ENCODE measurements around the gene PLEKHS1.

Gene PLEKHS1

DNA sequence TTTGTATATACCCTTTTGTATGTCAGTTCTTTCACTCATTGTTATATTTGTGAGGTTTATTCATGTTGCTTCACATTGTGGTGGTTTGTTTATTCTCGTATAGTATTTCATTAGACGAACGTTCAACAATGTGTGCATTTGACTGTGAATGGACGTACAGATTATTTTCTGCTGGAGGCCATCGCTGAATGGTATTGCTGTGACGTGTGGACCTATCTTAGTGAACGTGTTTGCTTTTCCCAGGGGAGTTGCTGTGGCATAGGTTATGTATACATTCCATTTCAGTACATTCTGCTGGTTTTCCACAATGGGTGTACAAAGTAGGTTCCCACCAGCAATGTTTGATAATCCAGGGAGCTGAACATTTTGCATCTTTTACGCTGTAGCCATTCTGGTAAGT lies 31.1 kb upstream of the PLEKHS1 start:
- DNase-seq (ENCODE audit: low read depth, low spot score), result no peak
- TF ChIP-seq CTCF (IDR thresholded peaks at IDR 0.05; ENCODE audit: low read depth, low read length), result no peak
- in situ Hi-C loops (cut with HindIII; ENCODE audit: low sequenced_read_pairs), result no loop called here
- H3K4me3 ChIP-seq (ENCODE audit: low read depth, low read length), result no peak overlapping the region

DNA sequence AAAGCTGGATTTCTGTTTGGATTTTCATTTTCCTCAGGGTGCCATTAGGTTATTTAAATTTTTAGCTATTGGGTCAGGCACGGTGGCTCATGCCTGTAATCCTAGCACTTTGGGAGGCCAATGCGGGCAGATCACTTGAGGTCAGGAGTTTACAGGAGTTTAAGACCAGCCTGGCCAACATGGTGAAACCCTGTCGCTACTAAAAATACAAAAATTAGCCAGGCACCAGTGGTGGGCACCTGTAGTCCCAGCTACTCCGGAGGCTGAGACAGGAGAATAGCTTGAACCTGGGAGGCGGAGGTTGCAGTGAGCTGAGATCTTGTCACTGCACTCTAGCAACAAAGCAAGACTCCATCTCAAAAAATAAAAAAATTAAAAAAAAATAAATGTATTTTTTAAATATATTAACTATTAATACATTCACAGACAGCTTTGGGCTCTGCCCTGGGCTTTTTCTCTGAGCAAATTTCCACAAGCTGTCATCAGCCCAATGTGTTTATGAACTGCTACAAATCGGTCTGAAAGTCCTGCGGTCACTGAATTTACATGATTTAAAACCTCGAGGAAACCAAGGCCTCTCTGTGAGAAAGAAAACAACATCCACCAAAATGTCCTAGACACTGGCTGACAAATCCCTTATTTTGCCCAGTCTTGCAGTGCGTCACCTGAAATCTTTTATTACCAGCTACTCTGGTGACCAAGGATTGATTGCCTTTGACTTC lies 19.2 kb upstream of the PLEKHS1 start:
- in situ Hi-C loops (cut with HindIII; ENCODE audit: low sequenced_read_pairs), result no loop called here
- no peak overlapping the region for H3K4me3 ChIP-seq (ENCODE audit: low read depth, low read length)
- TF ChIP-seq CTCF (IDR thresholded peaks at IDR 0.05; ENCODE audit: low read depth, low read length), result no peak
- no peak for DNase-seq (ENCODE audit: low read depth, low spot score)

DNA sequence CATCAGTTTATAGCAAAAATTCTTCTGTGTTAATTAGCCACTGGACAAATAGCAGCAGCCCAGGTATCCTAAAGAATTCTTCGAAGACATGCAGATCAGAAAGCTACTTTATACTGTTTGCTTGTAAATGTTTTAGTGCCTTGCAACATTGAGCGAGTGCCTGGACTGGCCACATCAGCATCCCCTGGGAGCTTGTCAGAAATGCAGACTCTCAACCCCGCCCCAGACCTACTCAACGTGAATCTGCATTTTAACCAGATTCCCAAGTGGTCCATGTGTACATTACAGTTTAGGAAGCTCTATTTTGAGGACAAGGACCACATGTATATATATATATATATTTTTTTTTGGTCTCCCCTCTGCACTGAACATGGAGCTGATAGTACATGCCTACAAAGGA lies 18.5 kb upstream of the PLEKHS1 start:
- no peak for TF ChIP-seq CTCF (IDR thresholded peaks at IDR 0.05; ENCODE audit: low read depth, low read length)
- DNase-seq (ENCODE audit: low read depth, low spot score), result no peak

DNA sequence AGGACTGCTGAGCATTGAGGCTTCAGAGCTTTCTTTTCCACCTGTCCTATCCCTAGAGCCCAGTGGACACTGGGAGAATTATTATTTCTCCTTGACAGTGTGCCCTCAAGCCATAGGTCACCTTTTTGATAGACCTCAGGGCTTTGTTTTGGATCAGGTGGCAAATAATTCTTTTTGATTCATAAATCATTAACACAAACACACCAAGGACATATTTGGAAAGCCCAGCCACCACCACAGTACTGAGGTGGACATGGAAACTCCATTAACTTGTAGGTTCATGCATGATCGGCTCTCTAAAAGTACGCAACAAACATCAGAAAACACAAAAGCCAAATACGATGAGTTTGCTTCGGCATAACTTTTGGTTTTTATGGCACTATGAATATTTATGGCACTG lies 17.8 kb upstream of the PLEKHS1 start:
- TF ChIP-seq CTCF (IDR thresholded peaks at IDR 0.05; ENCODE audit: low read depth, low read length), result no peak
- in situ Hi-C loops (cut with HindIII; ENCODE audit: low sequenced_read_pairs), result no loop called here
- DNase-seq (ENCODE audit: low read depth, low spot score), result no peak
- no peak overlapping the region for H3K4me3 ChIP-seq (ENCODE audit: low read depth, low read length)

More for the DNA sequence above, 18.5 kb upstream of the PLEKHS1 start:
- no peak overlapping the region for H3K4me3 ChIP-seq (ENCODE audit: low read depth, low read length)
- in situ Hi-C loops (cut with HindIII; ENCODE audit: low sequenced_read_pairs), result no loop called here

DNA sequence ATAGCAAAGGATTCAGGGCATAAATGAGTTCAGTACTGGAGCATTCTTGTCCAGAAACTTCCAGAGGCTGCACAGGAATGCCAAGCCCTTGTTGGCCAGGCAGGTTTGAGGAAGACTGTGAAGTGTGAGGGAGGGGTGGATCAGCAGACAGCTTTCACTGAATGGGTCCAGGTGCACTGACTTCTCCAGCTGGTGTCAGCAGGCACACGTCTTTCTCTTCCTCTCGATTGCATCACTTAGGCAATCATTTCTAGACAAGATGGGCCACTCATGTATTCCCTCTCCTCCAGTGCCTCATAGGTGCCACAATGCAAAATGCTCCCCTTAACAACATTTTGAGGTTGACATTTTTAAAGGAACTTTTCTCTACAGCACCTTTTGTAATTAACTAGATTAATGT lies 15.6 kb upstream of the PLEKHS1 start:
- no peak overlapping the region for H3K4me3 ChIP-seq (ENCODE audit: low read depth, low read length)
- DNase-seq (ENCODE audit: low read depth, low spot score), result no peak
- in situ Hi-C loops (cut with HindIII; ENCODE audit: low sequenced_read_pairs), result no loop called here
- no peak for TF ChIP-seq CTCF (IDR thresholded peaks at IDR 0.05; ENCODE audit: low read depth, low read length)

DNA sequence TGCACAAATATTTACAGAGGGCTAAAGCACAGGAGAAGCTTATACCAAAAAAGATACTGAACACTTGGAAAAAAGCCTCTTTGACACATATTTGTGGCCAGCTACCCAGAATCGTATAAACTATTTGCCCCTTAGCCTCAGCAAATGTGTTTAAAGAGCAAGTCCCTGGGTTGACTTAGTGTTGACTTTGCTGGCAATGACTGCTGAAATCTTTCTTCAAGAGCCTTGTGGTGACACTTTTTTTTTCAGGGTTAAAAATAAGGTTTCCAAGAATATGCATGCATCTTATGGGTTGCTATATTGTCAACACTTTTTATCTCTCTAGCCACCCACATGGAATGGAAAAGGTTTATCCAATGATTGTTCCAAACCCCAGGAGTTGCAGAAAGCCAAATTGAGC lies 14.9 kb upstream of the PLEKHS1 start:
- TF ChIP-seq CTCF (IDR thresholded peaks at IDR 0.05; ENCODE audit: low read depth, low read length), result no peak
- peak; percentile 34 for DNase-seq (ENCODE audit: low read depth, low spot score)
- H3K4me3 ChIP-seq (ENCODE audit: low read depth, low read length), result no peak overlapping the region
- in situ Hi-C loops (cut with HindIII; ENCODE audit: low sequenced_read_pairs), result no loop called here
